ENCODE results near the gene INTS1.

The INTS1 gene

DNA sequence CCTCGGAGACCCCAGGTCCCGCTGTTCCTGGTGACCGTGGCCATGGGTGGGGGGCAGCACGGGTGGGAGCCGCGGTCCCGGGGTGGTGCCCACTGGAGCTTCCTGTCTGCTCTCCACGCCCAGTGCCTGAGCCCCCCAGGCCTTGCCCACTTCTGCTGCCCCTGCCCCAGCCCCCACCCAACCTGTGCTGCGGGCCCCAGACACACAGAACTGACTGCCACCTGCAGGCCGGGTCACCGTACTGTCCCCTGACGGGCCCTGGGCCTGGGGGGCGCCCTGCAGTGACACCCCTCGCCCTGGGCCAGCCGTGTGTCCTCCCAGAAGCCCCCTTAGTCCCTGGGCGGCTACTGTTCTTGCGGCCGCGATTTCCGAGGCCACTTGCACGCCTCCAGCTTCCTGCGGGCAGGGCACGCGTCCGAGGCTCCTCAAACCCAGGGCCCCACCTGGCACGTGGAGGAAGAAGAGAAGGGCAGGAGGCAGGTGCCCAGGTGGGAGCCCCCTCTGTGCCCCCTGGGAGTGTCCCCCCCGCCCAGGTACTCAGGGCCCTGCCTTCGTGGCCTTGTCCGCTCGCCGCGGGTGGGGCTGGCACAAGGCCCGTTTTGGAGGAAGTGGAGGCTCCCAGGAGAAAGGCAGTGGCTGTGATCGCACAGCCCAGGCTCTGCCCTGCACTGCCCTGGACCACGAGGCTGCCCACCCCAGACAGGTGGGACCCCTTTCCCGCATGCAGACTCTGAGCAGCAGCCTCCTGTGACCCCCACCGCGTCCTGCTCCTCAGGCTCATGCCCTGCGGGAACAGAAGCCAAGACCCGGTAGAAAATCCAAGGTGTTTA, 41.4 kb upstream of the INTS1 start:
- TF ChIP-seq, protein P1, sequence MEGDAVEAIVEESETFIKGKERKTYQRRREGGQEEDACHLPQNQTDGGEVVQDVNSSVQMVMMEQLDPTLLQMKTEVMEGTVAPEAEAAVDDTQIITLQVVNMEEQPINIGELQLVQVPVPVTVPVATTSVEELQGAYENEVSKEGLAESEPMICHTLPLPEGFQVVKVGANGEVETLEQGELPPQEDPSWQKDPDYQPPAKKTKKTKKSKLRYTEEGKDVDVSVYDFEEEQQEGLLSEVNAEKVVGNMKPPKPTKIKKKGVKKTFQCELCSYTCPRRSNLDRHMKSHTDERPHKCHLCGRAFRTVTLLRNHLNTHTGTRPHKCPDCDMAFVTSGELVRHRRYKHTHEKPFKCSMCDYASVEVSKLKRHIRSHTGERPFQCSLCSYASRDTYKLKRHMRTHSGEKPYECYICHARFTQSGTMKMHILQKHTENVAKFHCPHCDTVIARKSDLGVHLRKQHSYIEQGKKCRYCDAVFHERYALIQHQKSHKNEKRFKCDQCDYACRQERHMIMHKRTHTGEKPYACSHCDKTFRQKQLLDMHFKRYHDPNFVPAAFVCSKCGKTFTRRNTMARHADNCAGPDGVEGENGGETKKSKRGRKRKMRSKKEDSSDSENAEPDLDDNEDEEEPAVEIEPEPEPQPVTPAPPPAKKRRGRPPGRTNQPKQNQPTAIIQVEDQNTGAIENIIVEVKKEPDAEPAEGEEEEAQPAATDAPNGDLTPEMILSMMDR (IDR thresholded peaks at IDR 0.05; ENCODE audit: control insufficient read depth, insufficient read depth, low read depth, low read length, missing control alignments), result no peak
- no peak for DNase-seq (ENCODE audit: low read depth)
- H3K4me3 ChIP-seq (ENCODE audit: control insufficient read depth, low read depth, low read length), result no peak overlapping the region

GRCh38 chr7:1544896-1545416, 40.8 kb upstream of the INTS1 start:
- TF ChIP-seq, protein P1 (IDR thresholded peaks at IDR 0.05; ENCODE audit: control insufficient read depth, insufficient read depth, low read depth, low read length, missing control alignments), result no peak
- no peak overlapping the region for H3K4me3 ChIP-seq (ENCODE audit: control insufficient read depth, low read depth, low read length)
- no peak for DNase-seq (ENCODE audit: low read depth)

DNA sequence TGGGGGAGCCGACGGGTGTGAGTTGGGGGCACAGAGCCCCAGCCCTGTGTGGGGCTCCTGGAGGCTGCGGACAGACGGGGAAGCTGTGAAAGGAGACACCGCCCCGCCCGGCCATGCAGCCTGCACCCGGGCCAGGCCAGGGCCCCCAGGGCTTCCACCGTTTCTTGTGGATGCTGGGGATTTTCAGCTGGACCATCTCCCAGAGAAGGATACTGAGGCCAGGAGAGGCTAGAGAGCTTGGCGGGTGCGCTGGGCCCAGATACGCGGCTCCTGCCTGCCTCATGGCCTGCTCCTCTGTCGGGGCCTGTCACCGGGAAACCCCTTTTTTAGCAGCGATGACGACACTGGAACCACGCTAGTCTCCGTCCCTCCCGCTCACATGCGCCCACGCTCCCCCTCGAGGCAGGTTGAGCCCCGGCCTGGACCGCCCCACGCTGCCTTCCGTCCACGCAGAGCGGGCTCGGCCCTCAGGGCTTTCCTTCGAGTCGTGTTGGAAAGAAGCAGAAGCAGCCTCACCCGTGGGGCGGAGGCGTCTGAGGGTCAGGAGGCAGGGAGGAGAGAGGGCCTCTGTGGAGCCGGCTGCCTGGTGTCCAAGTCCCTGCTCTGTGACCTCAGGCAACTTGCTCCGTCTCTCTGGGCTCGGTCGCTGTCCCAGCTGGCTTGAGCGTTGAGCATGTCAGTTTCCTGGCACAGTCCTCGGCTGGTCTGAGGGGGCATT, 40.1 kb upstream of the INTS1 start:
- H3K4me3 ChIP-seq (ENCODE audit: control insufficient read depth, low read depth, low read length), result no peak overlapping the region
- TF ChIP-seq, protein P1 (IDR thresholded peaks at IDR 0.05; ENCODE audit: control insufficient read depth, insufficient read depth, low read depth, low read length, missing control alignments), result no peak
- DNase-seq (ENCODE audit: low read depth), result no peak

DNA sequence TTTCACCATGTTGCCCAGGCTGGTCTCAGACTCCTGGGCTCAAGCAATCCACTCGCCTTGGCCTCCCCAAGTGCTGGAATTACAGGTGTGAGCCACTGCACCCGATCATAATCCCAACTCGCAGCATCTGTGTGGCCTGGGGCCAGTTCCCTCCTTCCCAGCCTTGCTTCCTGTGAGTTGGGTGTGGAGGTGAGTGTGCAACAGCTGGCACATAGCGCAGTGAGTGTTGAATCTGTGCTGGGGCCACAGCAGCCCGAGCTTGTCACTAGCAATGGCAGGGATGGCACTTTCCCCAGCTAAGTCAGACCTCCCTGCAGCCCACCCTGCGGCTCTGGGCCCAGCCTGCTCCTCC, 39.6 kb upstream of the INTS1 start:
- DNase-seq (ENCODE audit: low read depth), result no peak
- TF ChIP-seq, protein P1 (IDR thresholded peaks at IDR 0.05; ENCODE audit: control insufficient read depth, insufficient read depth, low read depth, low read length, missing control alignments), result no peak
- no peak overlapping the region for H3K4me3 ChIP-seq (ENCODE audit: control insufficient read depth, low read depth, low read length)

DNA sequence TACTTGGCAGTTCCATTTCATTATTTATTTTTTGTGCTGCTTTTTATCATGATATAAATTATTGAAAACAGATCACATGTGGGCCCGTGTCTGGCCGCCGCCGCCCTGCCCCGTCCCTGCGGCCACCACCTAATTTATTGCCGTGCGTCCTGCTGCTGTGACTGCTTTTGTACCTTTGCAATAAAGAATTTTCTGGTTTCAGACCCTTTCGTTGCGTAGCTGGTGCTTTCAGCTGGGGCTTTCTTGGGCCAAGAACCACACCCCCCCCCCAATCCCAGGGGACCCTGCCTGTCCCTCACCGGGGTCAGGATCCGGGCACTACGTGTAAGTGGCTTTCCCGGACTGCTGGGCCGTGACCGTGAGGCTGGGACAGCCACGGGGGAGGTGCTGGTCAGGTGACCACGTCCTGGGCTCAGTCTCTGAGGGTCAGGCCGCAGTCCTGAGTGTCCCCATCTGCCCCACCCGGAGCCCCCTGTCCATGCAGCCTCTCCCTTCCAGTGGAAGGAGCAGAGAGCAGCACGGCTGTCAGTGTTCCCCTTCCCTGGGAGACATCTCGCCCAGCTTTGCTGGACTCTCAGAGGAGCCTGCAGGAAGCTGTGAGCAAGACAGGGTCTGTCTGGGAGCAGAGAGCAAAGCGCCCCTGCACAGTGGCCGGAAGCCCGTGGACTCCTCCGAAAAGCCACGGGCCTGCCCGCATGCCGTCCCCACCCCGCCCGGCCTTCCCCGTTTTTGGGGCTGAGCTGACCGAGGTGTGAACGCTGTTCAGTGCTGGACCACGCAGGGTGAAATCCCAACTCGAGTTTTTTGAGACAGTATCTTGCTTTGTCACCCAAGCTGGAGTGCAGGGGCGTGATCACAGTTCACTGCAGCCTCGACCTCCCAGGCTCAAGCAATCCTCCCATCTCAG, 38.9 kb upstream of the INTS1 start:
- no peak for DNase-seq (ENCODE audit: low read depth)
- H3K4me3 ChIP-seq (ENCODE audit: control insufficient read depth, low read depth, low read length), result no peak overlapping the region
- TF ChIP-seq, protein P1 (IDR thresholded peaks at IDR 0.05; ENCODE audit: control insufficient read depth, insufficient read depth, low read depth, low read length, missing control alignments), result no peak

- no peak for DNase-seq (ENCODE audit: low read depth)
- TF ChIP-seq, protein P1 (IDR thresholded peaks at IDR 0.05; ENCODE audit: control insufficient read depth, insufficient read depth, low read depth, low read length, missing control alignments), result no peak
- no peak overlapping the region for H3K4me3 ChIP-seq (ENCODE audit: control insufficient read depth, low read depth, low read length)
Observed at GRCh38 chr7:1542329-1542728, 38.1 kb upstream of the INTS1 start.
